Hypothalamus (tissue), 51 donors: ENCODE results near the gene PEAK3.
A peak's percentile ranks its signal among the peaks of the same experiment; 100 is the strongest.

Experiments
- DNase-seq, 51 donors: peaks; one replicate each; lab custom pipeline; 2025; lab: John Stamatoyannopoulos, UW

PEAK3 gene

GRCh38 chr19:2315818-2316353, 33.9 kb upstream of the PEAK3 start:
- peak in 46 of 51 donors; percentile 13 to 82 (median 56) for DNase-seq

GRCh38 chr19:2315121-2315817, 33.3 kb upstream of the PEAK3 start:
- no peak for DNase-seq

- peak in 2 of 51 donors; percentile 30 to 35 for DNase-seq
Observed at GRCh38 chr19:2312820-2313501, 31.0 kb upstream of the PEAK3 start.

- DNase-seq, result no peak
Observed at GRCh38 chr19:2311093-2311492, 29.1 kb upstream of the PEAK3 start.

GRCh38 chr19:2309734-2310362, 27.9 kb upstream of the PEAK3 start:
- peak in 34 of 51 donors; percentile 5 to 78 (median 52) for DNase-seq

GRCh38 chr19:2308114-2308556, 26.2 kb upstream of the PEAK3 start, which contains the start of gene LINGO3:
Gene LINGO3 (minus strand): TSS chr19:2308154. CDS start chr19:2291776, 16,378 bp downstream.
- peak in 3 of 51 donors; percentile 25 to 37 (median 31) for DNase-seq

GRCh38 chr19:2307518-2308012, 25.6 kb upstream of the PEAK3 start:
- no peak for DNase-seq

GRCh38 chr19:2306971-2307370, 25.0 kb upstream of the PEAK3 start:
- no peak for DNase-seq

- peak in 2 of 51 donors; percentile 29 to 33 for DNase-seq
Observed at GRCh38 chr19:2306281-2306806, 24.4 kb upstream of the PEAK3 start.

- DNase-seq, result no peak
Observed at GRCh38 chr19:2305452-2306280, 23.7 kb upstream of the PEAK3 start.

GRCh38 chr19:2303211-2303798, 21.3 kb upstream of the PEAK3 start:
- no peak for DNase-seq

- DNase-seq, result peak in 18 of 51 donors; percentile 9 to 55 (median 38)
Observed at GRCh38 chr19:2302319-2303210, 20.6 kb upstream of the PEAK3 start.

GRCh38 chr19:2300533-2300932, 18.6 kb upstream of the PEAK3 start:
- DNase-seq, result no peak

- no peak for DNase-seq
Observed at GRCh38 chr19:2296141-2296540, 14.2 kb upstream of the PEAK3 start.

- DNase-seq, result peak in 34 of 51 donors; percentile 14 to 72 (median 56)
Observed at GRCh38 chr19:2294687-2295335, 12.8 kb upstream of the PEAK3 start.

- DNase-seq, result peak in 11 of 51 donors; percentile 7 to 43 (median 27)
Observed at GRCh38 chr19:2291185-2291751, 9.3 kb upstream of the PEAK3 start.

GRCh38 chr19:2290441-2291184, 8.6 kb upstream of the PEAK3 start:
- no peak for DNase-seq
